K562 (cell line): ENCODE results near the gene CMPK1. TPM values are rescaled to one million over a fixed set of nuclear protein-coding genes. Genes with fewer than 3 reads are reported as not detected.

Experiments used
- CHD1 ChIP-seq: fragments of 200-600 bp; sonication (generic); IDR thresholded peaks from one replicate; pipeline ENCODE4 v1.6.1; 2012; ENCODE audit warnings: mild to moderate bottlenecking, moderate library complexity, low read length, inconsistent platforms
- EWSR1 ChIP-seq: fragments of 450-650 bp; IDR thresholded peaks from 2 replicates; pipeline ENCODE4 v1.6.1; 2018; ENCODE audit warnings: borderline replicate concordance, mild to moderate bottlenecking, low read depth, moderate library complexity; ENCODE audit not compliant: partially characterized antibody
- NFE2 ChIP-seq: IDR thresholded peaks from 2 replicates; pipeline ENCODE4 v1.6.1; 2014; ENCODE audit warnings: antibody characterized with exemption, low read depth
- RB1 ChIP-seq: fragments of 450-650 bp; IDR thresholded peaks from 2 replicates; pipeline ENCODE4 v1.6.1; 2017; ENCODE audit warnings: low read depth, mild to moderate bottlenecking
- RBM22 ChIP-seq: fragments of 200-400 bp; formaldehyde crosslinking; IDR thresholded peaks from 2 replicates; pipeline ENCODE4 v1.6.1; 2018; ENCODE audit warnings: low read length, low read depth; ENCODE audit not compliant: poor library complexity, severe bottlenecking
- TAF9B ChIP-seq: fragments of 450-650 bp; IDR thresholded peaks from 2 replicates; pipeline ENCODE4 v1.6.1; 2018; ENCODE audit warnings: mild to moderate bottlenecking; ENCODE audit not compliant: partially characterized antibody
- TCF7 ChIP-seq: sonication (generic); IDR thresholded peaks from 2 replicates; pipeline ENCODE4 v1.6.1; 2016; ENCODE audit warnings: antibody characterized with exemption, borderline replicate concordance
- ZNF561 ChIP-seq: fragments of 450-650 bp; formaldehyde crosslinking; conservative IDR thresholded peaks from 2 replicates; pipeline ENCODE4 v1.4.0; 2020; ENCODE audit warnings: mild to moderate bottlenecking, moderate library complexity
- ZNF584 ChIP-seq: fragments of 200-800 bp; sonication (Bioruptor generic); IDR thresholded peaks from 2 replicates; pipeline ENCODE4 v1.6.1; 2016; ENCODE audit warnings: low read depth, mild to moderate bottlenecking, missing genetic modification characterization, missing compliant biosample characterization
- polyA plus RNA-seq, 8 experiments: library from polyadenylated mRNA; depleted of rRNA in 4 of 8; stranded (reverse) in 5 of 8; unstranded in 3 of 8; fragments of >200 nt; fragmentation: Nextera tagmentation in 2 of 8; fragmentation: Illumina TruSeq in 1 of 8; extraction: Ambion mirVana in 2 of 8; extraction: Trizol in 1 of 8; gene quantifications; 2 replicates each; pipeline versions ENCODE4 v1.2.1 to v1.2.3, GENCODE V29; 2011 to 2014; ENCODE audit warnings: inconsistent platforms in 1 of 8, missing spikeins in 1 of 8
- total RNA-seq, 7 experiments: library from RNA; depleted of rRNA in 6 of 7; stranded (reverse); fragments of >200 nt in 6 of 7; fragmentation: Illumina TruSeq in 2 of 7; extraction: Trizol in 2 of 7; gene quantifications; 2 replicates each; pipeline versions ENCODE4 v1.2.1 to v1.2.3, GENCODE V29; 2011 to 2021; ENCODE audit warnings: low replicate concordance in 1 of 7
- TF ChIP-seq, protein P1 (sequence below): sonication (generic); formaldehyde crosslinking; IDR thresholded peaks from 2 replicates; pipeline ENCODE4 v1.8.0; 2022; ENCODE audit warnings: missing genetic modification reagents, mild to moderate bottlenecking, borderline replicate concordance
- TF ChIP-seq, protein P2 (sequence below), 2 experiments: IDR thresholded peaks; 2 replicates each; pipeline ENCODE4 v1.6.1; 2012; ENCODE audit warnings: improper control_type of control experiment in 2 of 2, low read depth in 2 of 2, low read length in 2 of 2, borderline replicate concordance in 1 of 2
- TF ChIP-seq, protein P3 (sequence below): fragments of 250-450 bp; sonication (Bioruptor Pico); IDR thresholded peaks from 2 replicates; pipeline ENCODE4 v1.4.0; 2020; ENCODE audit warnings: mild to moderate bottlenecking, moderate library complexity, borderline replicate concordance
- TF ChIP-seq, protein P4 (sequence below), 2 experiments: fragments of 450-650 bp; conservative IDR thresholded peaks; 2 replicates each; pipeline ENCODE4 v1.6.1; 2017; ENCODE audit warnings: mild to moderate bottlenecking in 2 of 2, moderate library complexity in 2 of 2
- TF ChIP-seq, protein P5 (sequence below), 2 experiments: fragments of 200-800 bp in 1 of 2; sonication (Bioruptor generic) in 1 of 2; sonication (generic) in 1 of 2; formaldehyde crosslinking in 1 of 2; IDR thresholded peaks in 1 of 2; conservative IDR thresholded peaks in 1 of 2; 2 replicates each; pipeline versions ENCODE4 v1.5.0 to v1.6.1; 2016 to 2020; ENCODE audit warnings: missing compliant biosample characterization in 1 of 2, missing genetic modification characterization in 1 of 2, missing genetic modification reagents in 1 of 2

The CMPK1 gene
- total and polyA plus RNA-seq, 9 of the 15 experiments (the other 6 are each of a cell fraction or from before 2014, with no cell fraction given): 54.5 to 197 (median 116) TPM

DNA sequence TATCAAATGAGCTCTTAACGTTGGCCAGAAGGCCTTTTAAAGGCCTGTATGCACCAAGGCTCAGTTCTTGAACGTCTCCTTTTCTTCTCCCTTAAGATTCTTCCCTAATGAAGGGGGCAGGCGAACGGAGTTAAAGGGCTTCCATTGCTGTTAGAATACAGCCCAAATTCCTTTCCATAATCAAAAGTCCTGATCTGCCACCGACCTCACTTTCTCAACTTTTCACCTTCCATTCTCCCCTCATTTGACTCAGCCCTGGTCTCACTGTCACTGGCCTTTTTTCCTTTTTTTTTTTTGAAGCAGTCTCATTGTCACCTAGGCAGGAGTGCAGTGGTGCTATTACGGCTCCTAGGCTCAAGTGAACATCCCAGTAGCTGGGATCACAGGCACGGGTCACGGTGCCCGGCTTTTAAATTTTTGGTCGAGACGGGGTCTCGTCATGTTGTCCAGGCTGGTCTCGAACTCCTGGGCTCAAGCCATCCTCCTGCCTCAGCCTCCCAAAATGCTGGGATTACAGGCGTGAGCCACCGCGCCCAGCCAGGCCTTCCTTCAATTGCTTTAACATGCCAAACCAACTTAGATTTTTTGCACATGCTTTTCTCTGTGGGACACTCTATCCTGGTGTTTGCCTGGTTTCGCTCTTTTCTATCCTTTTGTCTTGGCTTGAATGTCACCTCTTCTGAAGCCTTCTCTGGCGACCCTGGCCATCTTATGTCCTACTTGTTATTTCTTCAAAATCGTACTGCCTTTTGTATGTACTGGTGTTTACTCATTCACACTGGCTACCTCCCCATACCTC lies 612 bp upstream of the CMPK1 start (continued):
- TF ChIP-seq EWSR1: no peak
- TF ChIP-seq ZNF561 (CRISPR knock-in tag): no peak
- no peak for TF ChIP-seq RBM22
- TF ChIP-seq CHD1: no peak
- TF ChIP-seq, protein P1, sequence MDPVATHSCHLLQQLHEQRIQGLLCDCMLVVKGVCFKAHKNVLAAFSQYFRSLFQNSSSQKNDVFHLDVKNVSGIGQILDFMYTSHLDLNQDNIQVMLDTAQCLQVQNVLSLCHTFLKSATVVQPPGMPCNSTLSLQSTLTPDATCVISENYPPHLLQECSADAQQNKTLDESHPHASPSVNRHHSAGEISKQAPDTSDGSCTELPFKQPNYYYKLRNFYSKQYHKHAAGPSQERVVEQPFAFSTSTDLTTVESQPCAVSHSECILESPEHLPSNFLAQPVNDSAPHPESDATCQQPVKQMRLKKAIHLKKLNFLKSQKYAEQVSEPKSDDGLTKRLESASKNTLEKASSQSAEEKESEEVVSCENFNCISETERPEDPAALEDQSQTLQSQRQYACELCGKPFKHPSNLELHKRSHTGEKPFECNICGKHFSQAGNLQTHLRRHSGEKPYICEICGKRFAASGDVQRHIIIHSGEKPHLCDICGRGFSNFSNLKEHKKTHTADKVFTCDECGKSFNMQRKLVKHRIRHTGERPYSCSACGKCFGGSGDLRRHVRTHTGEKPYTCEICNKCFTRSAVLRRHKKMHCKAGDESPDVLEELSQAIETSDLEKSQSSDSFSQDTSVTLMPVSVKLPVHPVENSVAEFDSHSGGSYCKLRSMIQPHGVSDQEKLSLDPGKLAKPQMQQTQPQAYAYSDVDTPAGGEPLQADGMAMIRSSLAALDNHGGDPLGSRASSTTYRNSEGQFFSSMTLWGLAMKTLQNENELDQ (CRISPR knock-in tag): no peak
- TF ChIP-seq TCF7: no peak
- TF ChIP-seq, protein P2, sequence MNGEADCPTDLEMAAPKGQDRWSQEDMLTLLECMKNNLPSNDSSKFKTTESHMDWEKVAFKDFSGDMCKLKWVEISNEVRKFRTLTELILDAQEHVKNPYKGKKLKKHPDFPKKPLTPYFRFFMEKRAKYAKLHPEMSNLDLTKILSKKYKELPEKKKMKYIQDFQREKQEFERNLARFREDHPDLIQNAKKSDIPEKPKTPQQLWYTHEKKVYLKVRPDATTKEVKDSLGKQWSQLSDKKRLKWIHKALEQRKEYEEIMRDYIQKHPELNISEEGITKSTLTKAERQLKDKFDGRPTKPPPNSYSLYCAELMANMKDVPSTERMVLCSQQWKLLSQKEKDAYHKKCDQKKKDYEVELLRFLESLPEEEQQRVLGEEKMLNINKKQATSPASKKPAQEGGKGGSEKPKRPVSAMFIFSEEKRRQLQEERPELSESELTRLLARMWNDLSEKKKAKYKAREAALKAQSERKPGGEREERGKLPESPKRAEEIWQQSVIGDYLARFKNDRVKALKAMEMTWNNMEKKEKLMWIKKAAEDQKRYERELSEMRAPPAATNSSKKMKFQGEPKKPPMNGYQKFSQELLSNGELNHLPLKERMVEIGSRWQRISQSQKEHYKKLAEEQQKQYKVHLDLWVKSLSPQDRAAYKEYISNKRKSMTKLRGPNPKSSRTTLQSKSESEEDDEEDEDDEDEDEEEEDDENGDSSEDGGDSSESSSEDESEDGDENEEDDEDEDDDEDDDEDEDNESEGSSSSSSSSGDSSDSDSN (IDR thresholded peaks at IDR 0.05; ENCODE audit: borderline replicate concordance in 1 of 2, low read depth in 2 of 2, low read length in 2 of 2): no peak
- TF ChIP-seq, protein P3, sequence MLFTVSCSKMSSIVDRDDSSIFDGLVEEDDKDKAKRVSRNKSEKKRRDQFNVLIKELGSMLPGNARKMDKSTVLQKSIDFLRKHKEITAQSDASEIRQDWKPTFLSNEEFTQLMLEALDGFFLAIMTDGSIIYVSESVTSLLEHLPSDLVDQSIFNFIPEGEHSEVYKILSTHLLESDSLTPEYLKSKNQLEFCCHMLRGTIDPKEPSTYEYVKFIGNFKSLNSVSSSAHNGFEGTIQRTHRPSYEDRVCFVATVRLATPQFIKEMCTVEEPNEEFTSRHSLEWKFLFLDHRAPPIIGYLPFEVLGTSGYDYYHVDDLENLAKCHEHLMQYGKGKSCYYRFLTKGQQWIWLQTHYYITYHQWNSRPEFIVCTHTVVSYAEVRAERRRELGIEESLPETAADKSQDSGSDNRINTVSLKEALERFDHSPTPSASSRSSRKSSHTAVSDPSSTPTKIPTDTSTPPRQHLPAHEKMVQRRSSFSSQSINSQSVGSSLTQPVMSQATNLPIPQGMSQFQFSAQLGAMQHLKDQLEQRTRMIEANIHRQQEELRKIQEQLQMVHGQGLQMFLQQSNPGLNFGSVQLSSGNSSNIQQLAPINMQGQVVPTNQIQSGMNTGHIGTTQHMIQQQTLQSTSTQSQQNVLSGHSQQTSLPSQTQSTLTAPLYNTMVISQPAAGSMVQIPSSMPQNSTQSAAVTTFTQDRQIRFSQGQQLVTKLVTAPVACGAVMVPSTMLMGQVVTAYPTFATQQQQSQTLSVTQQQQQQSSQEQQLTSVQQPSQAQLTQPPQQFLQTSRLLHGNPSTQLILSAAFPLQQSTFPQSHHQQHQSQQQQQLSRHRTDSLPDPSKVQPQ (CRISPR knock-in tag): no peak
- TF ChIP-seq, protein P4, sequence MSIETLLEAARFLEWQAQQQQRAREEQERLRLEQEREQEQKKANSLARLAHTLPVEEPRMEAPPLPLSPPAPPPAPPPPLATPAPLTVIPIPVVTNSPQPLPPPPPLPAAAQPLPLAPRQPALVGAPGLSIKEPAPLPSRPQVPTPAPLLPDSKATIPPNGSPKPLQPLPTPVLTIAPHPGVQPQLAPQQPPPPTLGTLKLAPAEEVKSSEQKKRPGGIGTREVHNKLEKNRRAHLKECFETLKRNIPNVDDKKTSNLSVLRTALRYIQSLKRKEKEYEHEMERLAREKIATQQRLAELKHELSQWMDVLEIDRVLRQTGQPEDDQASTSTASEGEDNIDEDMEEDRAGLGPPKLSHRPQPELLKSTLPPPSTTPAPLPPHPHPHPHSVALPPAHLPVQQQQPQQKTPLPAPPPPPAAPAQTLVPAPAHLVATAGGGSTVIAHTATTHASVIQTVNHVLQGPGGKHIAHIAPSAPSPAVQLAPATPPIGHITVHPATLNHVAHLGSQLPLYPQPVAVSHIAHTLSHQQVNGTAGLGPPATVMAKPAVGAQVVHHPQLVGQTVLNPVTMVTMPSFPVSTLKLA (conservative IDR thresholded peaks at IDR 0.05): no peak
- TF ChIP-seq, protein P5, sequence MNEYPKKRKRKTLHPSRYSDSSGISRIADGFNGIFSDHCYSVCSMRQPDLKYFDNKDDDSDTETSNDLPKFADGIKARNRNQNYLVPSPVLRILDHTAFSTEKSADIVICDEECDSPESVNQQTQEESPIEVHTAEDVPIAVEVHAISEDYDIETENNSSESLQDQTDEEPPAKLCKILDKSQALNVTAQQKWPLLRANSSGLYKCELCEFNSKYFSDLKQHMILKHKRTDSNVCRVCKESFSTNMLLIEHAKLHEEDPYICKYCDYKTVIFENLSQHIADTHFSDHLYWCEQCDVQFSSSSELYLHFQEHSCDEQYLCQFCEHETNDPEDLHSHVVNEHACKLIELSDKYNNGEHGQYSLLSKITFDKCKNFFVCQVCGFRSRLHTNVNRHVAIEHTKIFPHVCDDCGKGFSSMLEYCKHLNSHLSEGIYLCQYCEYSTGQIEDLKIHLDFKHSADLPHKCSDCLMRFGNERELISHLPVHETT (CRISPR knock-in tag; conservative IDR thresholded peaks at IDR 0.05 in 1 of 2, IDR thresholded peaks at IDR 0.05 in 1 of 2): no peak
- no peak for TF ChIP-seq TAF9B
- TF ChIP-seq RB1: no peak
- TF ChIP-seq NFE2: no peak
- no peak for TF ChIP-seq ZNF584 (CRISPR knock-in tag)
